ENCODE data around the gene ATP10A. TPM values are rescaled to one million over a fixed set of nuclear protein-coding genes. Genes with fewer than 3 reads are reported as not detected.

The ATP10A gene
- total and polyA plus RNA-seq, 7 donors = 0.08 to 0.60 (median 0.36) TPM

DNA sequence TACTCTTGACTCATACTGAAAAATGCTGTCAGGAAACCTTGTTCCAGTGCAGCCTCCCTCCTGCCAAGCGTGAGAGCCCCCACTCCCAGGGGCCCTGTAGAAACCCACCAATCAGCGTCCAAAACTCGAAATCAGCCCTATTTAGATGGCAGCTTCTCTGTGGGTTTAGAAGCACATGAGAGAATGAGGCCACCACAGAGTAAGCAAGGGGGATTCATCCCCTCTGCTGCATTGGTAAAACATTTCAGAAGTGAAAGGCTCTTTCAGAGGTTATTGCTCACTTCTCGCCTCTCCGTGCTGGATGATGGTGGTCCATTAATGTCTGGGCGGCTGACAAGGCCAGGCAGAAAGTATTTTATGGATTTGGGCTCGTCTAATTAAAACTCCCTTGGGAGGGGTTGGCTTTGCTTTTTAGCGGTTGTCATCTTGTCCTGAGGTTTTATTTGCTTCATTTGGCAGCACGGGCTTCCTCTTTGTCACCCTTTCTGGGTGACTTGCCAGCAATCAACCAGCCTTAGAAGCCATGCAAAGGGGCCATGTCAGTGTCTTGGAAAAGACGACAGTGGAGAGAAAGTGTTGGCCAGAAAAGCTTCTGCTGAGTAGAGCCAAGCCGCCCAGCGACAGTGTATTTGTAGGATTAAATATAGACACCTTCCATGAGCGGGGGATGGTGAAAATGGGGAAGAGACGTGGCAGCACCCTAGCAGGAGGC lies 145.5 kb downstream of the ATP10A start:
- no peak for ATAC-seq
- no peak overlapping the region for H3K27ac ChIP-seq

GRCh38 chr15:25717127-25717456 lies 146.0 kb downstream of the ATP10A start:
- Histone ChIP-seq H3K36me3 (ENCODE audit: insufficient read depth in 1 of 2, low read depth in 1 of 2) (no peaks in the 10 kb centered on the region), H3K27ac (no peak overlapping the region), H3K4me3 (no peak overlapping the region), H3K27me3 (ENCODE audit: insufficient read depth in 3 of 3, low read length in 2 of 3) (no peaks in the 10 kb centered on the region), H3K9me3 (no peaks in the 10 kb centered on the region), H3K4me1 (no peaks in the 10 kb centered on the region)
- TF ChIP-seq CTCF (IDR thresholded peaks at IDR 0.05) = no peak
- intact Hi-C loops (cut with DNase I) = no loop called here
- no peak for ATAC-seq
- 74 to 79% (median 78%) methylated on average over 3 of the region's 3 CpGs for WGBS, 3 donors
- DNase-seq = no peak

More for the DNA sequence above, 145.5 kb downstream of the ATP10A start:
- intact Hi-C loops (cut with DNase I) = no loop called here
- H3K4me1 ChIP-seq = no peaks in the 10 kb centered on the region
- H3K27me3 ChIP-seq (ENCODE audit: insufficient read depth in 3 of 3, low read length in 2 of 3) = no peaks in the 10 kb centered on the region
- TF ChIP-seq CTCF (IDR thresholded peaks at IDR 0.05) = no peak
- H3K36me3 ChIP-seq (ENCODE audit: insufficient read depth in 1 of 2, low read depth in 1 of 2) = no peaks in the 10 kb centered on the region
- H3K4me3 ChIP-seq = no peak overlapping the region
- no peak for DNase-seq
- WGBS, 3 donors = 47 to 66% (median 54%) methylated on average over 14 of the region's 14 CpGs
- H3K9me3 ChIP-seq = no peaks in the 10 kb centered on the region

GRCh38 chr15:25716414-25717126 lies 146.6 kb downstream of the ATP10A start:
- H3K36me3 ChIP-seq (ENCODE audit: insufficient read depth in 1 of 2, low read depth in 1 of 2) = no peaks in the 10 kb centered on the region
- ATAC-seq = no peak
- whole genome bisulfite sequencing, 3 donors = 91 to 93% (median 92%) methylated on average over 21 of the region's 21 CpGs

GRCh38 chr15:25715536-25716413 lies 147.4 kb downstream of the ATP10A start:
- H3K27ac ChIP-seq = no peak overlapping the region
- ATAC-seq = no peak
- no peaks in the 10 kb centered on the region for H3K9me3 ChIP-seq
- no peaks in the 10 kb centered on the region for H3K36me3 ChIP-seq (ENCODE audit: insufficient read depth in 1 of 2, low read depth in 1 of 2)
- TF ChIP-seq CTCF (IDR thresholded peaks at IDR 0.05) = no peak
- DNase-seq = no peak
- 91 to 93% (median 92%) methylated on average over 18 of the region's 18 CpGs for WGBS, 3 donors
- no peaks in the 10 kb centered on the region for H3K27me3 ChIP-seq (ENCODE audit: insufficient read depth in 3 of 3, low read length in 2 of 3)
- no peaks in the 10 kb centered on the region for H3K4me1 ChIP-seq
- intact Hi-C loops (cut with DNase I) = no loop called here
- no peak overlapping the region for H3K4me3 ChIP-seq

More at GRCh38 chr15:25716414-25717126, 146.6 kb downstream of the ATP10A start:
- DNase-seq = no peak
- no peaks in the 10 kb centered on the region for H3K4me1 ChIP-seq
- intact Hi-C loops (cut with DNase I) = no loop called here
- no peaks in the 10 kb centered on the region for H3K9me3 ChIP-seq
- TF ChIP-seq CTCF (IDR thresholded peaks at IDR 0.05) = no peak
- H3K27me3 ChIP-seq (ENCODE audit: insufficient read depth in 3 of 3, low read length in 2 of 3) = no peaks in the 10 kb centered on the region
- H3K27ac ChIP-seq = no peak overlapping the region
- H3K4me3 ChIP-seq = no peak overlapping the region
